ENCODE measurements around the gene PAX8.

PAX8 gene

GRCh38 chr2:113232123-113232522, 46.6 kb downstream of the PAX8 start:
- Histone ChIP-seq H3K9me3 (ENCODE audit: insufficient read depth, low read length) (no peaks in the 10 kb centered on the region), H3F3A (ENCODE audit: insufficient read depth) (no peaks in the 10 kb centered on the region), H4K20me1 (ENCODE audit: low read depth, low read length) (no peaks in the 10 kb centered on the region), H3K27ac (ENCODE audit: low read depth, low read length) (no peak overlapping the region), H3K9ac (ENCODE audit: low read length) (no peak overlapping the region), H3K36me3 (ENCODE audit: low read length) (no peaks in the 10 kb centered on the region), H3K4me3 (ENCODE audit: insufficient read depth, low read length, poor library complexity, severe bottlenecking) (no peak overlapping the region), H3K27me3 (ENCODE audit: low read length) (no peaks in the 10 kb centered on the region), H2AFZ (ENCODE audit: low read depth, low read length, severe bottlenecking) (no peak overlapping the region), H3K9me2 (replicated peaks; ENCODE audit: insufficient read depth, low read length) (no peaks in the 10 kb centered on the region), H3K79me2 (ENCODE audit: insufficient read depth, low read length) (peaks cover 8% of the 10 kb centered on the region; the same call in 1 of the 2 replicates), H3K4me2 (ENCODE audit: low read depth, low read length, poor library complexity, severe bottlenecking) (no peak overlapping the region)
- TF ChIP-seq, protein P1, sequence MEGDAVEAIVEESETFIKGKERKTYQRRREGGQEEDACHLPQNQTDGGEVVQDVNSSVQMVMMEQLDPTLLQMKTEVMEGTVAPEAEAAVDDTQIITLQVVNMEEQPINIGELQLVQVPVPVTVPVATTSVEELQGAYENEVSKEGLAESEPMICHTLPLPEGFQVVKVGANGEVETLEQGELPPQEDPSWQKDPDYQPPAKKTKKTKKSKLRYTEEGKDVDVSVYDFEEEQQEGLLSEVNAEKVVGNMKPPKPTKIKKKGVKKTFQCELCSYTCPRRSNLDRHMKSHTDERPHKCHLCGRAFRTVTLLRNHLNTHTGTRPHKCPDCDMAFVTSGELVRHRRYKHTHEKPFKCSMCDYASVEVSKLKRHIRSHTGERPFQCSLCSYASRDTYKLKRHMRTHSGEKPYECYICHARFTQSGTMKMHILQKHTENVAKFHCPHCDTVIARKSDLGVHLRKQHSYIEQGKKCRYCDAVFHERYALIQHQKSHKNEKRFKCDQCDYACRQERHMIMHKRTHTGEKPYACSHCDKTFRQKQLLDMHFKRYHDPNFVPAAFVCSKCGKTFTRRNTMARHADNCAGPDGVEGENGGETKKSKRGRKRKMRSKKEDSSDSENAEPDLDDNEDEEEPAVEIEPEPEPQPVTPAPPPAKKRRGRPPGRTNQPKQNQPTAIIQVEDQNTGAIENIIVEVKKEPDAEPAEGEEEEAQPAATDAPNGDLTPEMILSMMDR (IDR thresholded peaks at IDR 0.05; ENCODE audit: insufficient read depth, low read length, poor library complexity, severe bottlenecking), result no peak
- TF ChIP-seq EZH2phosphoT487 (conservative IDR thresholded peaks at IDR 0.05; ENCODE audit: low read length), result no peak

DNA sequence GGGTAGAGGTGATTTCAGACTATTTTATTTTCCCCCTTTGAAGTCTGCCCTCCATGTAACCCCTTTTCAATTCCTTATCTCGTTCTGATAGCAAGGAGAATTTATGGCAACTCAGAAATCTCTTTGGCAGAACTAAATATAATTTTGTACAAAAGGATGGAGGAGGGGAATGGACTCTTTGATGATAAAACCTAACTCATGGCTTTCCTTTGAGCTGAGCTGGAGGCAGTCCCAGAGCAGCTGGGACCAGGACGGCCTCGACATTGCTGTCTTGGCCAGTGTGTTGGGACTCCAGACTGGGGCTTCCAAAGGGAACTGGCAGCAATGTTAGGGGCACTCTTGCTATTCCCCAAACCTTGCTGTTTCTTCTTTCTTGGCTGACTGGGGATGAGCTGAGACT, 47.7 kb downstream of the PAX8 start:
- TF ChIP-seq EZH2phosphoT487 (conservative IDR thresholded peaks at IDR 0.05; ENCODE audit: low read length), result no peak
- TF ChIP-seq, protein P1 (IDR thresholded peaks at IDR 0.05; ENCODE audit: insufficient read depth, low read length, poor library complexity, severe bottlenecking), result no peak
- Histone ChIP-seq H3K4me2 (ENCODE audit: low read depth, low read length, poor library complexity, severe bottlenecking) (no peak overlapping the region), H3K9me2 (replicated peaks; ENCODE audit: insufficient read depth, low read length) (no peaks in the 10 kb centered on the region), H3F3A (ENCODE audit: insufficient read depth) (no peaks in the 10 kb centered on the region), H3K4me3 (ENCODE audit: insufficient read depth, low read length, poor library complexity, severe bottlenecking) (no peak overlapping the region), H3K9ac (ENCODE audit: low read length) (no peak overlapping the region), H3K27me3 (ENCODE audit: low read length) (no peaks in the 10 kb centered on the region), H3K79me2 (ENCODE audit: insufficient read depth, low read length) (no peaks in the 10 kb centered on the region), H4K20me1 (ENCODE audit: low read depth, low read length) (no peaks in the 10 kb centered on the region), H3K9me3 (ENCODE audit: insufficient read depth, low read length) (no peaks in the 10 kb centered on the region), H2AFZ (ENCODE audit: low read depth, low read length, severe bottlenecking) (no peak overlapping the region), H3K27ac (ENCODE audit: low read depth, low read length) (no peak overlapping the region), H3K36me3 (ENCODE audit: low read length) (no peaks in the 10 kb centered on the region)

GRCh38 chr2:113230531-113230930, 48.2 kb downstream of the PAX8 start:
- Histone ChIP-seq H3K4me3 (ENCODE audit: insufficient read depth, low read length, poor library complexity, severe bottlenecking) (no peak overlapping the region), H3F3A (ENCODE audit: insufficient read depth) (no peaks in the 10 kb centered on the region), H4K20me1 (ENCODE audit: low read depth, low read length) (no peaks in the 10 kb centered on the region), H3K9me2 (replicated peaks; ENCODE audit: insufficient read depth, low read length) (no peaks in the 10 kb centered on the region), H3K79me2 (ENCODE audit: insufficient read depth, low read length) (no peaks in the 10 kb centered on the region), H3K9me3 (ENCODE audit: insufficient read depth, low read length) (no peaks in the 10 kb centered on the region), H3K36me3 (ENCODE audit: low read length) (no peaks in the 10 kb centered on the region), H2AFZ (ENCODE audit: low read depth, low read length, severe bottlenecking) (no peak overlapping the region), H3K27me3 (ENCODE audit: low read length) (no peaks in the 10 kb centered on the region), H3K4me2 (ENCODE audit: low read depth, low read length, poor library complexity, severe bottlenecking) (no peak overlapping the region), H3K9ac (ENCODE audit: low read length) (no peak overlapping the region), H3K27ac (ENCODE audit: low read depth, low read length) (no peak overlapping the region)
- TF ChIP-seq EZH2phosphoT487 (conservative IDR thresholded peaks at IDR 0.05; ENCODE audit: low read length), result no peak
- TF ChIP-seq, protein P1 (IDR thresholded peaks at IDR 0.05; ENCODE audit: insufficient read depth, low read length, poor library complexity, severe bottlenecking), result no peak
